ENCODE measurements around the gene CRNKL1. TPM values are rescaled to one million over a fixed set of nuclear protein-coding genes. Genes with fewer than 3 reads are reported as not detected.

Gene CRNKL1
- total RNA-seq, 2 experiments from 2014 or later: 14.1 to 15.7 TPM

DNA sequence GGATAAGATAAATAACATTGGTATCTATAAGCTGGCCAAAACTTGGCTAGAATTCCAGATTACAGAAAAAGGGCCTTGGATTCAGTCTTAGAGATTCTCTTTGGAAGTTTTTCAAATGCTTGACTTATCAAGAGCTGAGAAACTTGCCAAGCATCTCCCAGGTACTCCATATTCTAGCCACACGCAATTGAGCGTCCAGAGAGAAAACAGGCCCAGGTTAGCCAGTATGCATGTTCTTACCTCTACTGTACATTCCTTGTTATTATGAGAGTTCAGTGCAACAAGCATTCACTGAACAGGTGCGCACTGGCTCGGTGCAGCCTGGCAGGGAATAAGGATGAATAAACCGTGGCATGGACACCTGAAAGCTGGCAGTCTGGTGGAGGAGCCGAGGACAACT is 13.7 kb downstream of the CRNKL1 start:
- CTCF ChIA-PET: no interaction called here
- Mint-ChIP-seq H3K36me3 (ENCODE audit: low read depth) (peaks cover 45% of the 10 kb centered on the region), H3K9me3 (no peaks in the 10 kb centered on the region), H3K27me3 (ENCODE audit: low read depth) (no peaks in the 10 kb centered on the region), H3K4me1 (ENCODE audit: low read depth) (no peaks in the 10 kb centered on the region), H3K27ac (no peak overlapping the region), H3K4me3 (no peak overlapping the region)
- intact Hi-C loops (cut with micrococcal nuclease): no loop called here
- DNase-seq: no peak

DNA sequence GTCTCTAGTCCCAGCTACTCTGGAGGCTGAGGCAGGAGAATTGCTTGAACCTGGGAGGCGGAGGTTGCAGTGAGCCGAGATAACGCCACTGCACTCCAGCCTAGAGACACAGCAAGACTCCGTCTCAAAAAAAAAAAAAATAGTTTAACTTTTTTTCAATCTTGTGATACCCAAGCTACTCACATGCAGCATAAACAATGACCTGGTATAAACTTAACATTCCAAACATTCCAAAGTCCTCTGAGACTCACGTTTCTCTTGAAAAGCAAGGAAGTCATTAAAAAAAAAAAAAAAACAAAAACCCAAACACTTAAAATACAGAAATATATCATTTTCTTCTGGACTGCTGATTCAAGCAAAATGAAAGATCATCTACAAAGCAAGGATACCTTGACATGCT is 14.3 kb downstream of the CRNKL1 start:
- H3K9me3 Mint-ChIP-seq: no peaks in the 10 kb centered on the region
- H3K27me3 Mint-ChIP-seq (ENCODE audit: low read depth): no peaks in the 10 kb centered on the region
- CTCF ChIA-PET: no interaction called here
- no peak overlapping the region for H3K27ac Mint-ChIP-seq
- H3K4me1 Mint-ChIP-seq (ENCODE audit: low read depth): no peaks in the 10 kb centered on the region
- DNase-seq: no peak
- no peak overlapping the region for H3K4me3 Mint-ChIP-seq
- H3K36me3 Mint-ChIP-seq (ENCODE audit: low read depth): peaks cover 39% of the 10 kb centered on the region
- intact Hi-C loops (cut with micrococcal nuclease): no loop called here

DNA sequence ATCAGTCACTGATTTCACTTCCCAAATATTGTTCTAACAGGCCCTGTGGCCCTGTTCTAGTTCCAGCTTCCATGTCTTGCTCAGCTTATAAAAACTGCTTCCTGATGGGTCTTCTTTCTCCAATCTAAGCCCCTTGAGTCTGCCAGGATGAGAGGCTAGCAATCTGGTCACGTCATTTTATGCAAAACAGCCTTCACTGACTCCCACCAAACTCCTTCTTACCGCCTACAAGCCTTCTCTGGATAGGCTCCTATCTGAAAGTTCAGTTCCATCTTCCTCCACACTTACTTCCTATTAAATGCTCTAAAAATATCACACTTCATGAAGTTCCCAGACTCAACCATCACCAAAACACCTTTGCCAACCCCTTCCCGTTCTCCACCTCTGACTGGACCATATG is 15.5 kb downstream of the CRNKL1 start:
- CTCF ChIA-PET: no interaction called here
- peaks cover 33% of the 10 kb centered on the region for H3K36me3 Mint-ChIP-seq (ENCODE audit: low read depth)
- H3K9me3 Mint-ChIP-seq: no peaks in the 10 kb centered on the region
- no peak for DNase-seq
- intact Hi-C loops (cut with micrococcal nuclease): no loop called here
- H3K27ac Mint-ChIP-seq: no peak overlapping the region
- H3K4me1 Mint-ChIP-seq (ENCODE audit: low read depth): no peaks in the 10 kb centered on the region
- H3K4me3 Mint-ChIP-seq: no peak overlapping the region
- H3K27me3 Mint-ChIP-seq (ENCODE audit: low read depth): no peaks in the 10 kb centered on the region

DNA sequence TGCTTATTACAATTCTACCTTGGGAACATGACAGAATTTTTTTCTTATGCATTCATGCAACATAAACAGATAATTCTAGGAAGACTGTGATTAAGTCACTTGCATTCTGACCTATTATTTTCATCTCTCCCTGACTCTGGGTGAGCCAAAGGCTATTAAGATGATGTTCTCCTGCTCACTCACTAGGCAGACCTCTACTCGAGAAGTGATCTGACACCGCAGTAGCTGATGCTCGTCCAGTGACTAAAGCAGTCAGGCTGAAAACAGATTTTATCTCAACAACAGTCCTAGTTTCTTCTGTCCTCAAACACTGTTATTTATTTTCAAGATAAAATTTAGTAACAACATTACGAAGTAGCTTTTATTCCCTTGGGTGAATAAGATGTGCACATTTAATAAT is 17.8 kb downstream of the CRNKL1 start:
- CTCF ChIA-PET: no interaction called here
- Mint-ChIP-seq H3K4me1 (ENCODE audit: low read depth) (peaks cover 3% of the 10 kb centered on the region), H3K36me3 (ENCODE audit: low read depth) (peaks cover 21% of the 10 kb centered on the region), H3K27me3 (ENCODE audit: low read depth) (no peaks in the 10 kb centered on the region), H3K27ac (no peak overlapping the region), H3K9me3 (no peaks in the 10 kb centered on the region), H3K4me3 (no peak overlapping the region)
- DNase-seq: no peak
- intact Hi-C loops (cut with micrococcal nuclease): no loop called here

DNA sequence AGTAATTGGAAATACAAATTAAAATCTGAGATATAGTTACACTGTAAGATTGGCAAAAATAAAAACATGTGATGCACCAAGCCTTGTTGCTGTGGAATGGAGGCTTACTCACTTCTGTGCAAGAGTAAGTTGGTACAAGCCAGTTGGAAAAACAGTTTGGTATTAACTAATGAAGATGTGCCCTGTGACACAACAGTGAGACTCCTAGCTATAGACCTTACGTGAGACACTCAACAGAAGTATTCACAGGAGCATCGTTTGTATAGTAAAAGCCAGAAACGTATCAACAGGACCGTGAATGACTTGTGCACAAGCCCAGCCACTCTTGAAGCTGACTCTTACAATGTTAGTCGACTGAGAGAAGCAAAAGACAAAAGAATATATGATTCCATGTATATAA is 20.5 kb downstream of the CRNKL1 start:
- no peak overlapping the region for H3K4me3 Mint-ChIP-seq
- DNase-seq: no peak
- no peaks in the 10 kb centered on the region for H3K27me3 Mint-ChIP-seq (ENCODE audit: low read depth)
- intact Hi-C loops (cut with micrococcal nuclease): no loop called here
- CTCF ChIA-PET: no interaction called here
- H3K36me3 Mint-ChIP-seq (ENCODE audit: low read depth): peaks cover 15% of the 10 kb centered on the region
- no peaks in the 10 kb centered on the region for H3K9me3 Mint-ChIP-seq
- no peak overlapping the region for H3K27ac Mint-ChIP-seq
- peaks cover 3% of the 10 kb centered on the region for H3K4me1 Mint-ChIP-seq (ENCODE audit: low read depth)

DNA sequence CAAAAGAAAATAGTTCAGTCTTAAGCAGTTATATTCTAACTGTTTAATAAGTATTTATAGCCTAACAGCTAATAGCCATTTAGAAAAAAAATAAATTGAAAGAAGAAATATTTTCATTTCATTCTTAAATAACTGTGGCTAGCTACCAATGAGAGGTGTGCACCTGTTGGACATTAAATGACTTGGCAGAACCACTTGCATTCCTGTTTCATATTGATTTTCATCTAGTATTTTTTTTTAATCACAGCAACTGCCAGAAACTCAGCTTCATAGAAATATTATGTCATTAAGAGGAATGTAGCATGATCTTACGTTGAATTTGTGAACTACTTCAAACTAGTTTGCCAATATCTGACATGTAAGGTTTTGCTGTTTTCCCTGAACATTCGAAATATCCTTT is 25.0 kb downstream of the CRNKL1 start:
- intact Hi-C loops (cut with micrococcal nuclease): no loop called here
- Mint-ChIP-seq H3K4me3 (no peak overlapping the region), H3K36me3 (ENCODE audit: low read depth) (peaks cover 14% of the 10 kb centered on the region), H3K27me3 (ENCODE audit: low read depth) (no peaks in the 10 kb centered on the region), H3K27ac (no peak overlapping the region), H3K4me1 (ENCODE audit: low read depth) (peaks cover 15% of the 10 kb centered on the region), H3K9me3 (no peaks in the 10 kb centered on the region)
- DNase-seq: no peak
- CTCF ChIA-PET: interaction anchor here (0.8 to 1.2 kb wide), 2 partner anchors 21 to 31 kb away, joined by 3 read pairs; no protein-coding TSS in a partner anchor

DNA sequence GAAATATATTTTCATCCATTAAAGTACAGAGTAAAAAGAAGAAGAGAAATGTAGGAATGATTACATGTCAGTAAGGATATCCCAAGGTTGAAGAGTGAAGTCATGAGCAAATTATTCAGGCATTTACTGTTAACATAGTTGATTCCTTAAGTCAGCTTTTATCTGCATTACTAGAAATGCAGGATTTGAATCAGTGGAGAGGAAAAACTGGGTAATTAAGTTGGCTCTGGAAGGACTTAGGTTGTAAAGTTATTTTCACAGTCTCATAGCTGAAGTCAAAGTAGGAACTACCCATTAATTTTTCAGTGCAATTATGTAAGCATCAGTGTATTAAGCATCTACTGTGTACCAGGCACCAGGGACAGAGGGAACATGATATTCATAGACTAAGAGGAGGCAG is 27.3 kb downstream of the CRNKL1 start:
- intact Hi-C loops (cut with micrococcal nuclease): no loop called here
- H3K27me3 Mint-ChIP-seq (ENCODE audit: low read depth): no peaks in the 10 kb centered on the region
- H3K36me3 Mint-ChIP-seq (ENCODE audit: low read depth): peaks cover 14% of the 10 kb centered on the region
- CTCF ChIA-PET: no interaction called here
- peaks cover 35% of the 10 kb centered on the region for H3K4me1 Mint-ChIP-seq (ENCODE audit: low read depth)
- no peaks in the 10 kb centered on the region for H3K9me3 Mint-ChIP-seq
- no peak overlapping the region for H3K4me3 Mint-ChIP-seq
- no peak for DNase-seq
- H3K27ac Mint-ChIP-seq: no peak overlapping the region

DNA sequence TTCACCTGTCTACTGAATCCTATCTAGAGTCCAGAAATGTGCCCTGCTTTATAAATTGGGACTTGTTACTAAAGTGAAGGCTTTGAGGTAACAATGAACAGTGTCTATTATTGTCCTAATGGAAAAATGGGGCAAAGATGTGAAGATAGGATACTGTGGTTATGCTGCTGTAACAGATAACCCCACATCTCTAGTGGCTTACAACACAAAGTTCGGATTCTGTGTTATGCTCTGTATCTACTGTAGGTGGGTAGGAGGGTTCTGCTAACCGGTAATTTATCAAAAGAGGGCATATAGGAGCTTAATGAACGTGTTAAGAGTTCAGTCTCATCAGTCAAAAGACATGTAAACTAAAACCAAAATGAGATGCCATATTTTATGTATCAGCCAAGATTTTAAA is 28.9 kb downstream of the CRNKL1 start:
- peak overlapping the region; percentile 3 for H3K27ac Mint-ChIP-seq
- no peak overlapping the region for H3K4me3 Mint-ChIP-seq
- H3K4me1 Mint-ChIP-seq (ENCODE audit: low read depth): peaks cover 47% of the 10 kb centered on the region
- CTCF ChIA-PET: no interaction called here
- intact Hi-C loops (cut with micrococcal nuclease): no loop called here
- no peaks in the 10 kb centered on the region for H3K27me3 Mint-ChIP-seq (ENCODE audit: low read depth)
- no peak for DNase-seq
- no peaks in the 10 kb centered on the region for H3K9me3 Mint-ChIP-seq
- peaks cover 18% of the 10 kb centered on the region for H3K36me3 Mint-ChIP-seq (ENCODE audit: low read depth)

DNA sequence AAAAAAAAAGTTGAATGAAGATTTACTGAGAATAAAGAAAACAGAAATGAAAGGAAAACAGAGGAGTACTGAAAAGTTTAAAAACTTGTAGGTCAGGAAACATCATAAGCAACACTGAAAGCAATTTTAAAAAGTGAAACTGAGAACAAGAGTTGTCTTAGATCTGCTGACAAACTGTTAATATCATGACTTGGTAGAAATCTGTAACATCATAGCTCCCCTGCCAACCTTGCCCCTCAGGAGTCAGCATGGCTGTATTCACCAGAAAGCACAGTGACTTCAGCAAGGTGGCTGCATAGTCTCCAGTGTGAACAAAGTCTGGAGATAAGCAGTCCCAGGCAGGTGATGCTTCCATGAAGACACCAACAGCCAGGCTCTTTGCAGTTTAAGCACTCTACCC is 29.8 kb downstream of the CRNKL1 start:
- H3K4me1 Mint-ChIP-seq (ENCODE audit: low read depth): peaks cover 52% of the 10 kb centered on the region
- no peaks in the 10 kb centered on the region for H3K9me3 Mint-ChIP-seq
- H3K4me3 Mint-ChIP-seq: no peak overlapping the region
- H3K27me3 Mint-ChIP-seq (ENCODE audit: low read depth): no peaks in the 10 kb centered on the region
- CTCF ChIA-PET: no interaction called here
- H3K27ac Mint-ChIP-seq: peak overlapping the region; percentile 63
- peaks cover 16% of the 10 kb centered on the region for H3K36me3 Mint-ChIP-seq (ENCODE audit: low read depth)
- no peak for DNase-seq
- intact Hi-C loops (cut with micrococcal nuclease): no loop called here

DNA sequence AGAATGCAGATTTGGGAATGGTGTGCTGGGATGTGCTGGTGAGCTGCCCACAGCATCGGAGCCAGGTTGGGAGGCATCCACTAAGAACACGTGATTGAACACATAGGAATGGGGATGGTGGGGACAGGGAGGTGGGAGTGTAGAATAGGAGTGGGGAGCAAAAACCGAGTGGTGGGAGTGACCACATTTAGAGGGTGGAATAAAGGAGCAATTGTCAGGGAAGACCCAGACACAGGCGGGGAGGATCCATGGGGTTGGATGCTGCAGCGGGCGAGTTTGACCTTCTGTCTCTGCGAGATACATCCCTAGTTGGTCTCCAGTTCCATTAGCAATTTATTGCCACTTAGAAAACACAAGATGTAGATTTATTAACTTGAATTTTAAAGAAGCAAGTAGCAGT is 30.4 kb downstream of the CRNKL1 start:
- Mint-ChIP-seq H3K27me3 (ENCODE audit: low read depth) (no peaks in the 10 kb centered on the region), H3K9me3 (no peaks in the 10 kb centered on the region), H3K36me3 (ENCODE audit: low read depth) (peaks cover 15% of the 10 kb centered on the region), H3K4me3 (no peak overlapping the region), H3K27ac (peak overlapping the region; percentile 10), H3K4me1 (ENCODE audit: low read depth) (peaks cover 56% of the 10 kb centered on the region)
- intact Hi-C loops (cut with micrococcal nuclease): no loop called here
- no peak for DNase-seq
- CTCF ChIA-PET: no interaction called here

DNA sequence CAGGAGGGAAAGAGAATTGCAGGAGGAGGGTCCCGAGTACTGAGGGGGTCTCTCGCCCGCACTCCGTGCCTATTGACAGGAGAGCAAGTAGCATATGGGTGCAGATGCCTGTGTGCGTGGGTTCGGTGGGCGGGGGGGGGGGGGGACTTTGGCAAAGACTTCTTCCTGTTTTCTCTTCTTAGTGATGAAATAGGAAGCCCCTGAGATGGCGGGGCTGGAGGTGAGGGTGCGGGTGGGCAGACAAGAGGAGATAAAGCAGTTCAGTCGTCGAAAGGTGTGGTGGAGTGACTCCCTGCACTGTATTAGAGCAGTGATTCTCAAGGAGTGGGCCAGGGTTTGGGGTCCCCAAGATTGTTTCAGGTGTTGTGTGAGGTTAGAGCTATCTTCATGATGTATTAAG is 31.4 kb downstream of the CRNKL1 start:
- peaks cover 60% of the 10 kb centered on the region for H3K4me1 Mint-ChIP-seq (ENCODE audit: low read depth)
- no peaks in the 10 kb centered on the region for H3K9me3 Mint-ChIP-seq
- no peak for DNase-seq
- peaks cover 14% of the 10 kb centered on the region for H3K36me3 Mint-ChIP-seq (ENCODE audit: low read depth)
- no peaks in the 10 kb centered on the region for H3K27me3 Mint-ChIP-seq (ENCODE audit: low read depth)
- peak overlapping the region; percentile 42 for H3K27ac Mint-ChIP-seq
- no peak overlapping the region for H3K4me3 Mint-ChIP-seq
- CTCF ChIA-PET: no interaction called here
- intact Hi-C loops (cut with micrococcal nuclease): no loop called here

DNA sequence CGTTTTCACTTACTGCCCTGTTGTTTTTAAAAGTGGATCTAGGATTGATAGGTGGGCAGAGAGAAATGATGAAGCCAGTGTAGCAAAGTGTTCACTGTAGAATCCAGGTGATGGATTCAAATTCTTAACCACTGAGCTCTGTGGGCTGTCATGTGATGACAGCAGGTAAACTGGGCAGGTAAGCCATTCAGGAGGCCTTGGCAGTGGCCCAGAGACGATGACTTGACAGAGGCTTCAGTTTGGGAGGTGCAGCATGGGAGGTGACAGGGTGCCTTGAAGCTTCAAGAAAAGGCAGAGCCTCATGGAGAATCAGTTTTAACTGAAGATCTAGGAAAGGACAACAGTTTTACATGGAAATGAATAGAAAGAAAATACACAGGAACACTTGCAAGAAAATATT is 33.1 kb downstream of the CRNKL1 start:
- DNase-seq: no peak
- peaks cover 67% of the 10 kb centered on the region for H3K4me1 Mint-ChIP-seq (ENCODE audit: low read depth)
- peak overlapping the region; percentile 88 for H3K4me3 Mint-ChIP-seq
- H3K27me3 Mint-ChIP-seq (ENCODE audit: low read depth): no peaks in the 10 kb centered on the region
- H3K9me3 Mint-ChIP-seq: no peaks in the 10 kb centered on the region
- intact Hi-C loops (cut with micrococcal nuclease): loop anchor here (5.0 to 10.0 kb wide), 3 partner anchors 696 to 1884 kb away; partner anchors contain the start of genes KAT14, PET117, RALGAPA2 and SMIM26
- peaks cover 14% of the 10 kb centered on the region for H3K36me3 Mint-ChIP-seq (ENCODE audit: low read depth)
- peak overlapping the region; percentile 56 for H3K27ac Mint-ChIP-seq
- CTCF ChIA-PET: no interaction called here

DNA sequence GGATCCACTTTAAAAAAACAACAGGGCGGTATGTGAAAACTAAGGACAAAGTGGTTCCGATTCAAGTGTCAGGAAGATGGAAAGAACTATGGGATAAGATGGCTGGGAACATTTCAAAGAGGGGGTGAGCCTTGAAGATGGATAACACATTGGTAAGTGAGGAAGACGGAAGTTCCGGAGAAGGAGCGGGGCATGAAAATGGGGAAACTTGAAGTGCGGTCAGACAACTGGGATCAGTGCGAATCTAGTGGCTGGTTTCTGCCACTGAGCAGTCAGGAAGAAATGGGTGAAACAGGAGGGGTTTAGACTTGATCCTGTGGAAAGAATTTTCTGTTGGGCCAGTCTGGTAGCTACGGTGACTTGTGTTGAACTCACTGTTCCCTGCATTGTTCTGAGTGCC is 33.9 kb downstream of the CRNKL1 start:
- H3K4me1 Mint-ChIP-seq (ENCODE audit: low read depth): peaks cover 61% of the 10 kb centered on the region
- peak overlapping the region; percentile 88 for H3K4me3 Mint-ChIP-seq
- intact Hi-C loops (cut with micrococcal nuclease): loop anchor here (5.0 to 10.0 kb wide), 3 partner anchors 696 to 1884 kb away; partner anchors contain the start of genes KAT14, PET117, RALGAPA2 and SMIM26
- no peaks in the 10 kb centered on the region for H3K9me3 Mint-ChIP-seq
- H3K27ac Mint-ChIP-seq: peak overlapping the region; percentile 40
- CTCF ChIA-PET: interaction anchor here (5.0 kb wide), 1 partner anchor 34 kb away, joined by 18 read pairs; the partner anchor contains the start of genes CFAP61 and CRNKL1
- peaks cover 10% of the 10 kb centered on the region for H3K36me3 Mint-ChIP-seq (ENCODE audit: low read depth)
- no peaks in the 10 kb centered on the region for H3K27me3 Mint-ChIP-seq (ENCODE audit: low read depth)
- no peak for DNase-seq

Measured in activated naive CD4-positive, alpha-beta T cell treated with anti-CD3 and anti-CD28 coated beads for 36 hours (primary cell).